HepG2 (cell line): ENCODE results near the gene FAM193A. TPM values are rescaled to one million over a fixed set of nuclear protein-coding genes. Genes with fewer than 3 reads are reported as not detected.

Experiments used
- AHDC1 ChIP-seq: sonication (generic); formaldehyde crosslinking; IDR thresholded peaks from 2 replicates; pipeline ENCODE4 v1.5.1; 2020; ENCODE audit warnings: mild to moderate bottlenecking, missing genetic modification reagents, borderline replicate concordance
- NR2C2 ChIP-seq: sonication (generic); formaldehyde crosslinking; IDR thresholded peaks from 2 replicates; pipeline ENCODE4 v1.4.0; 2020; ENCODE audit warnings: missing genetic modification reagents, mild to moderate bottlenecking, moderate library complexity, borderline replicate concordance
- TBL1XR1 ChIP-seq: fragments of 150-350 bp; IDR thresholded peaks from 2 replicates; pipeline ENCODE4 v1.6.1; 2014; ENCODE audit warnings: borderline replicate concordance, low read length; ENCODE audit not compliant: partially characterized antibody
- ZBTB40 ChIP-seq, 2 experiments: fragments of 450-650 bp in 1 of 2; sonication (generic) in 1 of 2; formaldehyde crosslinking in 1 of 2; IDR thresholded peaks; 2 replicates each; pipeline versions ENCODE4 v1.6.1 to v1.8.0; 2016 to 2022; ENCODE audit warnings: antibody characterized with exemption in 1 of 2, mild to moderate bottlenecking in 1 of 2, missing genetic modification reagents in 1 of 2
- ZNF567 ChIP-seq: sonication (generic); formaldehyde crosslinking; IDR thresholded peaks from 2 replicates; pipeline ENCODE4 v1.8.1; 2023; ENCODE audit warnings: mild to moderate bottlenecking, missing genetic modification reagents, borderline replicate concordance
- polyA plus RNA-seq, 8 experiments: library from polyadenylated mRNA; depleted of rRNA in 3 of 8; stranded (reverse) in 7 of 8; unstranded in 1 of 8; fragments of >200 nt; fragmentation: Illumina TruSeq in 4 of 8; extraction: Trizol in 4 of 8; gene quantifications; 2 replicates each; pipeline versions ENCODE4 v1.2.1 to v1.2.3, GENCODE V29; 2011 to 2016; ENCODE audit warnings: low read depth in 4 of 8, missing spikeins in 1 of 8, mixed read lengths in 1 of 8; ENCODE audit not compliant: insufficient read depth in 1 of 8
- total RNA-seq, 5 experiments: library from RNA; depleted of rRNA; stranded (reverse); fragments of >200 nt; fragmentation: Illumina TruSeq; extraction: Trizol; gene quantifications; 2 replicates each; pipeline ENCODE4 v1.2.3, GENCODE V29; 2016; ENCODE audit warnings: low read depth in 1 of 5

The FAM193A gene
- total and polyA plus RNA-seq, 2 of the 13 experiments (the other 11 are each of a cell fraction or from before 2014, with no cell fraction given), result 5.7 to 8.7 TPM

- TF ChIP-seq AHDC1 (CRISPR knock-in tag), result no peak
- TF ChIP-seq ZNF567 (CRISPR knock-in tag), result no peak
- no peak for TF ChIP-seq NR2C2 (CRISPR knock-in tag)
- TF ChIP-seq ZBTB40 (IDR thresholded peaks at IDR 0.05), result no peak
- no peak for TF ChIP-seq ZBTB40 (CRISPR knock-in tag; IDR thresholded peaks at IDR 0.05)
- no peak for TF ChIP-seq TBL1XR1
Observed at GRCh38 chr4:2671267-2671895, 134.9 kb downstream of the FAM193A start (continued).
